DND-41 (cell line): ENCODE measurements around the gene PGAP2.

Source experiments
- ATAC-seq: fragments of 200-7000 bp; cut with Tn5 transposase; 3 replicates; pipeline ENCODE4 v1.9.1; 2021; ENCODE audit warnings: low read depth; ENCODE audit not compliant: insufficient read depth
- DNase-seq: peaks from one replicate; pipeline ENCODE4 v3.0.0-alpha.2; 2020
- H2AFZ ChIP-seq: 2 replicates; pipeline ENCODE4 v1.6.0; 2012; ENCODE audit warnings: low read depth, low read length
- H3K27ac ChIP-seq: 2 replicates; pipeline ENCODE4 v1.5.1; 2012; ENCODE audit warnings: low read length, inconsistent platforms
- H3K27me3 ChIP-seq: fragments of 200-600 bp; sonication (generic); 2 replicates; pipeline ENCODE4 v1.6.0; 2012; ENCODE audit warnings: low read length, mild to moderate bottlenecking, inconsistent platforms; ENCODE audit not compliant: insufficient read depth, poor library complexity
- H3K36me3 ChIP-seq: 2 replicates; pipeline ENCODE4 v1.5.1; 2012; ENCODE audit warnings: low read length, inconsistent platforms; ENCODE audit not compliant: insufficient read depth
- H3K4me1 ChIP-seq: 2 replicates; pipeline ENCODE4 v1.5.1; 2012; ENCODE audit warnings: mild to moderate bottlenecking, low read length; ENCODE audit not compliant: insufficient read depth
- H3K4me2 ChIP-seq: 2 replicates; pipeline ENCODE4 v1.6.0; 2012; ENCODE audit warnings: mild to moderate bottlenecking, moderate library complexity, low read length, inconsistent platforms; ENCODE audit not compliant: insufficient read depth
- H3K4me3 ChIP-seq, 2 experiments: fragments of 200-600 bp in 1 of 2; shearing (Covaris generic) in 1 of 2; 2 replicates each; pipeline ENCODE4 v1.5.1; 2012 to 2016; ENCODE audit warnings: inconsistent platforms in 2 of 2, low read length in 2 of 2, mild to moderate bottlenecking in 2 of 2, low read depth in 1 of 2, moderate library complexity in 1 of 2
- H3K79me2 ChIP-seq: 2 replicates; pipeline ENCODE4 v1.6.0; 2012; ENCODE audit warnings: low read length, inconsistent platforms; ENCODE audit not compliant: insufficient read depth
- H3K9ac ChIP-seq: 2 replicates; pipeline ENCODE4 v1.6.0; 2012; ENCODE audit warnings: low read depth, mild to moderate bottlenecking, inconsistent platforms, low read length, moderate library complexity
- H3K9me3 ChIP-seq: 2 replicates; pipeline ENCODE4 v1.5.1; 2012; ENCODE audit warnings: low read length, moderate library complexity, mild to moderate bottlenecking, inconsistent platforms; ENCODE audit not compliant: insufficient read depth, severe bottlenecking
- H4K20me1 ChIP-seq: 2 replicates; pipeline ENCODE4 v1.6.0; 2012; ENCODE audit warnings: low read length; ENCODE audit not compliant: insufficient read depth
- CTCF ChIP-seq: IDR thresholded peaks from 2 replicates; pipeline ENCODE4 v1.5.1; 2012; ENCODE audit warnings: borderline replicate concordance, low read length, moderate library complexity, mild to moderate bottlenecking; ENCODE audit not compliant: poor library complexity, severe bottlenecking; ENCODE audit errors: extremely low read depth
- EZH2 ChIP-seq: IDR thresholded peaks from 3 replicates; pipeline ENCODE4 v1.6.1; 2012; ENCODE audit warnings: borderline replicate concordance, low read depth, mild to moderate bottlenecking, moderate library complexity, low read length, inconsistent platforms; ENCODE audit not compliant: severe bottlenecking

The PGAP2 gene

GRCh38 chr11:3866206-3866605 lies 57.8 kb downstream of the PGAP2 start:
- Histone ChIP-seq H4K20me1 (peaks cover 41% of the 10 kb centered on the region), H3K4me3 (no peak overlapping the region), H3K27ac (no peak overlapping the region), H3K27me3 (no peaks in the 10 kb centered on the region), H2AFZ (no peak overlapping the region), H3K79me2 (peaks cover 92% of the 10 kb centered on the region), H3K9me3 (no peaks in the 10 kb centered on the region), H3K9ac (no peak overlapping the region), H3K4me2 (no peak overlapping the region), H3K36me3 (no peaks in the 10 kb centered on the region), H3K4me1 (peaks cover 26% of the 10 kb centered on the region)
- TF ChIP-seq CTCF (no peak), EZH2 (no peak)
- DNase-seq (no peak), ATAC-seq (no peak)

GRCh38 chr11:3866836-3867208 lies 58.5 kb downstream of the PGAP2 start:
- no peak for ATAC-seq
- peaks cover 42% of the 10 kb centered on the region for H4K20me1 ChIP-seq
- H3K36me3 ChIP-seq, result no peaks in the 10 kb centered on the region
- H3K9ac ChIP-seq, result no peak overlapping the region
- no peak overlapping the region for H3K27ac ChIP-seq
- H3K79me2 ChIP-seq, result peaks cover 95% of the 10 kb centered on the region
- H3K4me2 ChIP-seq, result no peak overlapping the region
- H3K27me3 ChIP-seq, result no peaks in the 10 kb centered on the region
- peaks cover 19% of the 10 kb centered on the region for H3K4me1 ChIP-seq
- DNase-seq, result no peak
- H3K4me3 ChIP-seq, result no peak overlapping the region
- H3K9me3 ChIP-seq, result no peaks in the 10 kb centered on the region
- H2AFZ ChIP-seq, result no peak overlapping the region
- TF ChIP-seq CTCF, result no peak
- no peak for TF ChIP-seq EZH2

- no peak overlapping the region for H3K9ac ChIP-seq
- TF ChIP-seq CTCF (no peak), EZH2 (no peak)
- no peak overlapping the region for H2AFZ ChIP-seq
- H3K9me3 ChIP-seq, result no peaks in the 10 kb centered on the region
- H3K27ac ChIP-seq, result no peak overlapping the region
- peaks cover 95% of the 10 kb centered on the region for H3K79me2 ChIP-seq
- H4K20me1 ChIP-seq, result peaks cover 38% of the 10 kb centered on the region
- no peak overlapping the region for H3K4me3 ChIP-seq
- no peak for DNase-seq
- H3K4me2 ChIP-seq, result no peak overlapping the region
- H3K4me1 ChIP-seq, result peaks cover 13% of the 10 kb centered on the region
- H3K27me3 ChIP-seq, result no peaks in the 10 kb centered on the region
- ATAC-seq, result no peak
- no peaks in the 10 kb centered on the region for H3K36me3 ChIP-seq
Observed at GRCh38 chr11:3867209-3868091, 59.1 kb downstream of the PGAP2 start.
